ENCODE data around the gene PTDSS2. TPM values are rescaled to one million over a fixed set of nuclear protein-coding genes. Genes with fewer than 3 reads are reported as not detected.

PTDSS2 gene
- total and polyA plus RNA-seq, 2 of the 13 experiments (the other 11 are each of a cell fraction or from before 2014, with no cell fraction given), result 21.7 to 26.4 TPM

- TF ChIP-seq, protein P1, sequence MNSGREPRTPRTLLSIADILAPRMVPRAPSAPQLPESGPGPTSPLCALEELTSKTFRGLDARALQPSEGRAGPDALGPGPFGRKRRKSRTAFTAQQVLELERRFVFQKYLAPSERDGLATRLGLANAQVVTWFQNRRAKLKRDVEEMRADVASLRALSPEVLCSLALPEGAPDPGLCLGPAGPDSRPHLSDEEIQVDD (CRISPR knock-in tag; IDR thresholded peaks at IDR 0.05; ENCODE audit: borderline replicate concordance), result no peak
- TF ChIP-seq REXO4 (CRISPR knock-in tag; IDR thresholded peaks at IDR 0.05; ENCODE audit: borderline replicate concordance) (no peak), ZSCAN20 (CRISPR knock-in tag; IDR thresholded peaks at IDR 0.05; ENCODE audit: borderline replicate concordance) (no peak), CREM (IDR thresholded peaks at IDR 0.05) (peak; percentile 83), CREM (CRISPR knock-in tag; IDR thresholded peaks at IDR 0.05) (peak; percentile 69; the same call in 1 of the 2 replicates), SRF (IDR thresholded peaks at IDR 0.05; ENCODE audit: low read depth, low read length) (peak; percentile 91), FOSL2 (CRISPR knock-in tag; IDR thresholded peaks at IDR 0.05) (0 out of 2 replicates have a peak, but pooled peaks have one; percentile 3), ZNF260 (CRISPR knock-in tag; IDR thresholded peaks at IDR 0.05; ENCODE audit: borderline replicate concordance, low read depth) (0 out of 2 replicates have a peak, but pooled peaks have one; percentile 26), ZBTB10 (CRISPR knock-in tag; IDR thresholded peaks at IDR 0.05; ENCODE audit: borderline replicate concordance) (peak; percentile 40; the same call in 1 of the 2 replicates), ZNF543 (CRISPR knock-in tag; IDR thresholded peaks at IDR 0.05) (no peak; the same call in 1 of the 2 replicates), SALL1 (CRISPR knock-in tag; IDR thresholded peaks at IDR 0.05) (peak; percentile 71), ZNF674 (CRISPR knock-in tag; IDR thresholded peaks at IDR 0.05; ENCODE audit: low read depth) (peak; percentile 75; the same call in 1 of the 2 replicates)
- TF ChIP-seq, protein P2, sequence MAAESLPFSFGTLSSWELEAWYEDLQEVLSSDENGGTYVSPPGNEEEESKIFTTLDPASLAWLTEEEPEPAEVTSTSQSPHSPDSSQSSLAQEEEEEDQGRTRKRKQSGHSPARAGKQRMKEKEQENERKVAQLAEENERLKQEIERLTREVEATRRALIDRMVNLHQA (CRISPR knock-in tag; IDR thresholded peaks at IDR 0.05), result no peak
- TF ChIP-seq, protein P3, sequence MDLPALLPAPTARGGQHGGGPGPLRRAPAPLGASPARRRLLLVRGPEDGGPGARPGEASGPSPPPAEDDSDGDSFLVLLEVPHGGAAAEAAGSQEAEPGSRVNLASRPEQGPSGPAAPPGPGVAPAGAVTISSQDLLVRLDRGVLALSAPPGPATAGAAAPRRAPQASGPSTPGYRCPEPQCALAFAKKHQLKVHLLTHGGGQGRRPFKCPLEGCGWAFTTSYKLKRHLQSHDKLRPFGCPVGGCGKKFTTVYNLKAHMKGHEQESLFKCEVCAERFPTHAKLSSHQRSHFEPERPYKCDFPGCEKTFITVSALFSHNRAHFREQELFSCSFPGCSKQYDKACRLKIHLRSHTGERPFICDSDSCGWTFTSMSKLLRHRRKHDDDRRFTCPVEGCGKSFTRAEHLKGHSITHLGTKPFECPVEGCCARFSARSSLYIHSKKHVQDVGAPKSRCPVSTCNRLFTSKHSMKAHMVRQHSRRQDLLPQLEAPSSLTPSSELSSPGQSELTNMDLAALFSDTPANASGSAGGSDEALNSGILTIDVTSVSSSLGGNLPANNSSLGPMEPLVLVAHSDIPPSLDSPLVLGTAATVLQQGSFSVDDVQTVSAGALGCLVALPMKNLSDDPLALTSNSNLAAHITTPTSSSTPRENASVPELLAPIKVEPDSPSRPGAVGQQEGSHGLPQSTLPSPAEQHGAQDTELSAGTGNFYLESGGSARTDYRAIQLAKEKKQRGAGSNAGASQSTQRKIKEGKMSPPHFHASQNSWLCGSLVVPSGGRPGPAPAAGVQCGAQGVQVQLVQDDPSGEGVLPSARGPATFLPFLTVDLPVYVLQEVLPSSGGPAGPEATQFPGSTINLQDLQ (CRISPR knock-in tag; IDR thresholded peaks at IDR 0.05), result no peak; the same call in 1 of the 2 replicates
- TF ChIP-seq, protein P4, sequence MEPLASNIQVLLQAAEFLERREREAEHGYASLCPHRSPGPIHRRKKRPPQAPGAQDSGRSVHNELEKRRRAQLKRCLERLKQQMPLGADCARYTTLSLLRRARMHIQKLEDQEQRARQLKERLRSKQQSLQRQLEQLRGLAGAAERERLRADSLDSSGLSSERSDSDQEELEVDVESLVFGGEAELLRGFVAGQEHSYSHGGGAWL (CRISPR knock-in tag; IDR thresholded peaks at IDR 0.05), result peak; percentile 60
Observed at GRCh38 chr11:506238-506994, 56.3 kb downstream of the PTDSS2 start (continued).
